Measurements from ENCODE around the gene SOX13.

Gene SOX13

GRCh38 chr1:204108312-204109141, 35.6 kb downstream of the SOX13 start:
- DNase-seq, result no peak

GRCh38 chr1:204110894-204111633, 38.1 kb downstream of the SOX13 start:
- no peak for DNase-seq

DNA sequence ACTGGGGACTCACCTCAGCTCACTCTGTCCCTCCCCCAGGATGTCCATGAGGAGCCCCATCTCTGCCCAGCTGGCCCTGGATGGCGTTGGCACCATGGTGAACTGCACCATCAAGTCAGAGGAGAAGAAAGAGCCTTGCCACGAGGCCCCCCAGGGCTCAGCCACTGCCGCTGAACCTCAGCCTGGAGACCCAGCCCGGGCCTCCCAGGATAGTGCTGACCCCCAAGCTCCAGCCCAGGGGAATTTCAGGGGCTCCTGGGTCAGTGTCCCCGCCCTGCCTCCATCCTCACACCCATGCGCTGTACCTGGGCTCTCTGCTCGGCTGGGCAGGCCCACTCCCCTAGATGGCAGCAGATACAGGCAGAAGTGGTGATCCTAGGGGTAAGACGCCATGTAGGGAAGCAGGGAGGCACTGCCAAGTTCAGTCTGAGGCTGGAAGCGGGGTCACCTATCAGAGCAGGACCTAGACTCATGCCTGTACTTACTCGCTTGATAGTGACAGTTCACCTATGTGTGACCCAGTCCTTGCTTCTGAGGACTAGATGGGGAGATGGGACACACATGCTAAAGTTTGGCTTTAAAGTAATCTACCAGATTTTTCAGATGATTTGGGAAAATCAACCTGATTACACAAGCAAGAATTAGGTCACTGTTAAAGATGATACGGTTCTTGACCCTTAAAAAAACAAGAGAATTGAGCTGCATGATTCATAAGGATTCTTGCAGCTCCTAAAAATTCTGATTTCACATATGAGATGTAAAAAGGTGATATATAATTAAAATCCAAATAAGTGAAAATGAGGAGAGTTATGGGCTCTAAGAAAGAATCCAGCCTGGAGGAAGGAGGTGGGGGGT, 40.2 kb downstream of the SOX13 start:
- no peak for DNase-seq

GRCh38 chr1:204113896-204114295, 41.0 kb downstream of the SOX13 start:
- no peak for DNase-seq

- DNase-seq, result no peak
Observed at GRCh38 chr1:204114606-204115005, 41.7 kb downstream of the SOX13 start.

GRCh38 chr1:204115116-204115515, 42.2 kb downstream of the SOX13 start:
- DNase-seq, result no peak

DNA sequence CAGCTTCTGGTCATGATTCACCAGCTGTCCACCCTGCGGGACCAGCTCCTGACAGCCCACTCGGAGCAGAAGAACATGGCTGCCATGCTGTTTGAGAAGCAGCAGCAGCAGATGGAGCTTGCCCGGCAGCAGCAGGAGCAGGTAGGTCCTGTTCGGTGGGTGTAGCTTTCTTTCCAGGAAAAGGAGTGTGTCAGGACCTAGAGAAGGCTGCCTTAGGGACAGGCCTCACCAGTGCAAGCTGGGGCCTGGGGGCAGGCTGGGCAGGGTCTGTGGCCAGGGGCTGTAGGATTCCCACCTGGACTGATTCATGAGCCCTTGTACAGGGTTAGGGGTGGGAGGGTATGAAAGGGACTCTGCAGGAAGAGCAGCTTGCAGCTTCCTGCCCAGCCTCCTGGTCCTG, 43.6 kb downstream of the SOX13 start:
- DNase-seq, result no peak

GRCh38 chr1:204121840-204122555, 49.1 kb downstream of the SOX13 start:
- DNase-seq, result no peak

- no peak for DNase-seq
Observed at GRCh38 chr1:204123376-204123775, 50.5 kb downstream of the SOX13 start.

GRCh38 chr1:204124639-204125038, 51.7 kb downstream of the SOX13 start:
- no peak for DNase-seq

DNA sequence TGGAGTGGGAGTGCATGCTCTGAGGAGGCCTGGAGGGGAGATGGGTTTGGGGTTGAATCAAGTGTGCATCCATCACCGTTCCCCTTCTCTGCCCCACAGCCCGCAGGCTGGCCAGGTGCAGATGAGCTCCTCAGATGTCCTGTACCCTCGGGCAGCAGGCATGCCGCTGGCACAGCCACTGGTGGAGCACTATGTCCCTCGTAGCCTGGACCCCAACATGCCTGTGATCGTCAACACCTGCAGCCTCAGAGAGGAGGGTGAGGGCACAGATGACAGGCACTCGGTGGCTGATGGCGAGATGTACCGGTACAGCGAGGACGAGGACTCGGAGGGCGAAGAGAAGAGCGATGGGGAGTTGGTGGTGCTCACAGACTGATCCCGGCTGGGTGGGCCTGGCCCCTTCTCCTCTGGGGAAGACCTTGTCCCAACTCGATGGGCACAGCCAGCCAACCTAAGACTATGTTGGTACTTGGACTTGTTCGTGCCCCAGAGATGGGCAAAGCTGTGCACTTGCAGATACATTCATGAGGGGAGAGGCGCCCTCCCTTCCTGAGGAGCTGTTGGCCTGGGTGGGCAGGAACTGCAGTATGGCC, 52.9 kb downstream of the SOX13 start:
- DNase-seq, result no peak

GRCh38 chr1:204126386-204126785, 53.5 kb downstream of the SOX13 start:
- DNase-seq, result no peak

DNA sequence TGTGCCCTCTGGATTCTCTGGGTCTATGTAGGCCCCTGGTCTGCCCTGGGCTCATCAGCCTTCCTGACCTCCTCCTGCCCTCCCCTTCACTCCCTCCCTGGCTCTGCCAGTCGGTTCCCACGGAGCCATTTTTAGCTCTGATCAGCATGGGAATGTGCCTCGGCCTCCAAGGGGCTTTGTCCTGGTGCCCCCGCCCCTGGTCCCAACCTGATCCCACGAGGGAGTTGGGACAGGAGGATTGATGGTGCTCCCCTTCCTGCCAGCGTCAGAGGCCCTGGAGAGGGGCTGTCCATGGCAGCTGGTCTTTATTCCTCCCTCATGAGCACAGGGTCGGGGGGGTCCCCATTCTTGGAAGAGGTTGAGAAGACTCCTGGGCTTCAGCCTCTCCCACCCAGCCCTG, 54.0 kb downstream of the SOX13 start:
- DNase-seq, result no peak

DNA sequence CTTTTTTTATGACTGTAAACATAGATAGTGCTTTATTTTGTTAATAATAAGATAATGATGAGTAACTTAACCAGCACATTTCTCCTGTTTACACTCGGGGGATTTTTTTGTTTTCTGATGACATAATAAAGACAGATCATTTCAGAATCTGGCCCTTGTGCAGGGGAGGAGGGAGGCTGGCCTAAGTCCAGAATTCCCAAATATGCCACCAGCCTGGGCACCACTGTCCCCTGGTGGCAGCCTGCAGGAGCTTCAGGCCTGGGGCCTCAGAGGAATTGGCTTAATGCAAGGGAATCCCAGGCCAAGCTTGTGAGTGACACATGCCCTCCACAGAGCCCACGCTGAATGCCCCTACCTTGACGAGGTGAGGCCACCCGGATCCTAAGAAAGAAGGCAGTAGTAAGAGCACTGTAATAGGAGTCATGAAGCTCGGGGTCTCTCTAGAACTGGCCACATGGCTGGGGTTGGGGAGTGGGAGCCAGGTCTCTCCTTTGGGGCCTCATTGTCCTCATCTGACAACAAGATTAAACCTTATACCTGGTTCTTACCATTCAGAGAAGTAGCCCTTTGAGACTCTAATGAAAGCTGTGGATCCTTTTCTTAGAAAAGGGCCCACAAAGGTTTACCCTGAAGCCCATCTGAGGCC, 54.8 kb downstream of the SOX13 start:
- peak; percentile 21 for DNase-seq

DNA sequence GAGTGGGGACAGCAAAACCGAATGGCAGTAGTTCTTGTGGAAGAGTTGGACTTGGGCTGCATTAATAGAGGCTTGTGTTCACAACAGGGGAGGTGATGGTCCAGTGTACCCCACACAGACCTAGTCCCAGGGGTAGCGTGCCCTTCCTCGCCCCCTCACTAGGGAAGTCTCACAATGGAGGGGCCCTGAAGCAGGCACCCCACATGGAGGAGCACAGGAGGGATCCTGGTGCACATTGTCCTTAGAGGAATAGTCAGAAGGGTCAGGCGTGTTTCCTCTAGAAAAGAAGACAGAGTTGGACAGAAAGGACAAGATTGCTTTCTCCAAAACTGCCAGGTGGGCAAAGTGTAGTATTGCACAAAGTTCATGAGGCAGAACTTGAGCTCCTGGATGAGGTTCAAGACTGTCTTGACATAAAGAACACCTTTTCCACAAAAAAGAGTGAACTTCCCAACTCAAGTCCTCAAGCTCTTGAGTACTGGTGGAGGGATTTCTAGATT, 55.6 kb downstream of the SOX13 start:
- no peak for DNase-seq

DNA sequence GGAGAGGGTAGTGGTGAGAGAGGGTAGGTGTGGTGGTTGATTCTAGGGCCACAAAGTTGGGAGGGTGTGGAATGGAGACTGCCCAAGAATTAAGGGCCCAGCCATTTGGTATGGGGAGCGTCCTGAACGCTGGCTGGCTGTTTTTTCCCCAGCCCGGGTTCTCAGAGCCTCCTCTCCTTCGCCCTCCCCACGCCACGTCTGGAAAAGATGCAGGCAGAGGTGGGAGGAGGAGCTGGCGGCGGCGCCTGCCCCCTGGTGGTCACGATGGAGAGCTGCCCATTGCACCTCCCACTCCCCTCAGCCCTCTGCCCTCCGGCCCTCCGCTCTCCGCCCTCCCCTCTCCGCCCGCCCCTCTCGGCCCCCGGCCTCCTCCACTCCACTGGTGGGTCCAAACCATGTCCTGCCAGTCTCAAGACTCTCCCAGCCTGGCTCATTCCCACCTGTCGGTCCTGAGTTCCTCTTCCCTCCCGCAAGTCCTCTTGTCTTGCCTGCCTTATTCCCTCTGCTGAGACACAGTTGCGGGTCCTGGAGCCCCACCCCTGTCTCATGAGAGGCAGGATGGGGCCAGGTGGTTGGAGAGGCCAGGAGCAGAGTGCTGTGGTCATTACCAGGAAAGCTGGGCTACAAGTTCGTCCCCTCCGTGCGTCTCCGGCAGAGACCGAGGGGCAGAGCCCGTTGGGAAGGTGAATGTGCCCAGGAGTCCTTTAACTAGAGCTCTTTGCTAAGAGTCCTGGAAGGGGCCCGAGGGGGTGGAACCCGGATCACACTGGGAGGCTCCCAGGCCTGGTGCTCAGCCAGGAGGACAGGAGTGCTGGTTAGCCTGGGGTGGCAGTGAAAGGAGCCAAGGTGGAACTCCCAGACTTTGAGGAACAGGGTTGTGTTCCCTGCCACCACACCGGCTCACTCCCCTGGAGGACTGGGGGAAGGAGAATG, 56.3 kb downstream of the SOX13 start:
- peak; percentile 37 for DNase-seq

GRCh38 chr1:204130178-204130577, 57.3 kb downstream of the SOX13 start:
- no peak for DNase-seq

- no peak for DNase-seq
Observed at GRCh38 chr1:204130981-204131892, 58.3 kb downstream of the SOX13 start.

DNA sequence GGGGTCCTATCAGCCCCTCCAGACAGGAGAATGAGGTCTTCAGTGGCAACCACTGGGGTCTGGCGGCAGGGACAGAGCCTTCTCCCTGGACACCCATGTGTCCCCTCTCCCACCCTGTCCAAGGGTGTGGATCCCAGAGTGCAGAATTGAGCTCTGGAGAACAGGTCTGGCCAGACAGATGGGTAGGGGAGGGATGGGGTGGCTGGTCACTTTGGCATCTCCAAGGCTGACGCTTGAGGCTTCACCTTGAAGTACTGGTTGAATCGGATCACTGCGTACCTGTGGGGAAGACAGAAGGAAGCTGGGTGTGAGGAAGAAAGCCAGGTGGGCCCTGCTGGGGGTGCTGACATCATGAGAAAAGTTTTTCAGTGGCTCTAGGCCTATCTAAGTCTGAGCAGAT, 59.1 kb downstream of the SOX13 start:
- DNase-seq, result no peak
